Measurements from ENCODE around the gene RAMP3.

GRCh38 chr7:45118292-45118691 lies 39.3 kb upstream of the RAMP3 start:
- no peak for TF ChIP-seq CTCF (conservative IDR thresholded peaks at IDR 0.05)
- no peak for TF ChIP-seq EZH2 (IDR thresholded peaks at IDR 0.05; ENCODE audit: low read depth)
